AG09309 (cell line): ENCODE measurements around the gene GRK3.
"Not testable (repeated sequence)": the region's sequence is repeated elsewhere in the genome, so short reads cannot be mapped to it uniquely, and the experiment has no call there.

Experiments
- DNase-seq: peaks from one replicate; pipeline ENCODE4 v3.0.0-alpha.2; 2010; ENCODE audit warnings: low read depth
- H3K4me3 ChIP-seq: 2 replicates; pipeline ENCODE4 v1.5.1; 2011; ENCODE audit warnings: mild to moderate bottlenecking, low read depth, low read length, moderate library complexity; ENCODE audit not compliant: control insufficient read depth
- CTCF ChIP-seq: IDR thresholded peaks from 2 replicates; pipeline ENCODE4 v1.5.1; 2011; ENCODE audit warnings: mild to moderate bottlenecking, low read depth, low read length, inconsistent platforms; ENCODE audit not compliant: insufficient read depth, control insufficient read depth; ENCODE audit errors: missing control alignments

Gene GRK3

GRCh38 chr22:25569983-25570382 is 5.5 kb downstream of the GRK3 start:
- TF ChIP-seq CTCF = no peak
- no peak overlapping the region for H3K4me3 ChIP-seq
- no peak for DNase-seq

- no peak overlapping the region for H3K4me3 ChIP-seq
- no peak for TF ChIP-seq CTCF
- DNase-seq = no peak
These were observed 6.0 kb downstream of the GRK3 start for GRCh38 chr22:25570486-25570885.

- not testable (repeated sequence) for H3K4me3 ChIP-seq, DNase-seq
These were observed 7.7 kb downstream of the GRK3 start for GRCh38 chr22:25571969-25572707.

- DNase-seq = no peak
- no peak for TF ChIP-seq CTCF
- H3K4me3 ChIP-seq = no peak overlapping the region
These were observed 8.3 kb downstream of the GRK3 start for GRCh38 chr22:25572708-25573171.

- no peak for DNase-seq
- no peak for TF ChIP-seq CTCF
- no peak overlapping the region for H3K4me3 ChIP-seq
These were observed 9.4 kb downstream of the GRK3 start for GRCh38 chr22:25573841-25574240.

- TF ChIP-seq CTCF = no peak
These were observed 10.3 kb downstream of the GRK3 start for GRCh38 chr22:25574736-25575135.

GRCh38 chr22:25575674-25576392 is 11.4 kb downstream of the GRK3 start:
- not testable (repeated sequence) for H3K4me3 ChIP-seq, DNase-seq

More at GRCh38 chr22:25574736-25575135, 10.3 kb downstream of the GRK3 start:
- H3K4me3 ChIP-seq = no peak overlapping the region
- DNase-seq = no peak

GRCh38 chr22:25581452-25581851 is 17.0 kb downstream of the GRK3 start:
- not testable (repeated sequence) for H3K4me3 ChIP-seq, DNase-seq
